ENCODE results near the gene BEST1.

- TF ChIP-seq POLR2A (IDR thresholded peaks at IDR 0.05) = no peak
- TF ChIP-seq CTCF (IDR thresholded peaks at IDR 0.05) = no peak
Measured at GRCh38 chr11:61924064-61924455, 26.1 kb upstream of the BEST1 start.
